Fibroblast of skin of right biceps (primary cell): ENCODE data around the gene MYBPH.
A peak's percentile ranks its signal among the peaks of the same experiment; 100 is the strongest.

ENCODE experiments used
- DNase-seq: peaks from one replicate; pipeline ENCODE4 v3.0.0-alpha.2; 2013

MYBPH gene

GRCh38 chr1:203127666-203128430 is 47.8 kb downstream of the MYBPH start, which contains the start of gene ADORA1:
ADORA1 (plus strand) TSS chr1:203127726; CDS start chr1:203128842, 1,116 bp downstream.
- peak; percentile 49 for DNase-seq

GRCh38 chr1:203126866-203127665 is 48.6 kb downstream of the MYBPH start:
- DNase-seq, result peak; percentile 40

- peak; percentile 49 for DNase-seq
Observed at GRCh38 chr1:203126151-203126865, 49.3 kb downstream of the MYBPH start.

GRCh38 chr1:203124546-203125317 is 50.9 kb downstream of the MYBPH start:
- DNase-seq, result peak; percentile 20

GRCh38 chr1:203124011-203124410 is 51.6 kb downstream of the MYBPH start:
- DNase-seq, result no peak

- DNase-seq, result no peak
Observed at GRCh38 chr1:203122159-203122558, 53.5 kb downstream of the MYBPH start.

GRCh38 chr1:203121186-203122015 is 54.2 kb downstream of the MYBPH start:
- no peak for DNase-seq

GRCh38 chr1:203120325-203121153 is 55.1 kb downstream of the MYBPH start:
- no peak for DNase-seq
